MM.1S (cell line): Measurements from ENCODE around the gene PAX7.

Source experiments
- DNase-seq: peaks from one replicate; pipeline ENCODE4 v3.0.0-alpha.2; 2015
- H2AFZ ChIP-seq: fragments of 300-600 bp; sonication (generic); 2 replicates; pipeline ENCODE4 v1.6.0; 2016; ENCODE audit warnings: antibody characterized with exemption, low read length
- H3F3A ChIP-seq: fragments of 300-600 bp; sonication (generic); 2 replicates; pipeline ENCODE4 v1.6.1; 2016; ENCODE audit warnings: mild to moderate bottlenecking, antibody characterized with exemption, low read length, moderate library complexity, mixed read lengths; ENCODE audit not compliant: insufficient read depth
- H3K27ac ChIP-seq: fragments of 300-600 bp; sonication (generic); 2 replicates; pipeline ENCODE4 v1.5.1; 2016; ENCODE audit warnings: mild to moderate bottlenecking, low read length
- H3K27me3 ChIP-seq: fragments of 300-600 bp; sonication (generic); replicated peaks from 2 replicates; pipeline ENCODE4 v1.6.0; 2016; ENCODE audit warnings: low read length; ENCODE audit not compliant: insufficient read depth
- H3K36me3 ChIP-seq: fragments of 300-600 bp; sonication (generic); replicated peaks from 2 replicates; pipeline ENCODE4 v1.6.1; 2016; ENCODE audit warnings: mild to moderate bottlenecking, low read length, mixed read lengths; ENCODE audit not compliant: insufficient read depth
- H3K4me1 ChIP-seq: fragments of 300-600 bp; sonication (generic); 2 replicates; pipeline ENCODE4 v1.6.1; 2016; ENCODE audit warnings: low read length, mixed read lengths
- H3K4me2 ChIP-seq: fragments of 300-600 bp; sonication (generic); 2 replicates; pipeline ENCODE4 v1.6.0; 2016; ENCODE audit warnings: low read depth, low read length
- H3K4me3 ChIP-seq: fragments of 300-600 bp; sonication (generic); 2 replicates; pipeline ENCODE4 v1.5.1; 2016; ENCODE audit warnings: low read length, mixed read lengths
- H3K79me2 ChIP-seq: fragments of 300-600 bp; sonication (generic); 2 replicates; pipeline ENCODE4 v1.6.1; 2016; ENCODE audit warnings: mixed run types, low read length, mixed read lengths
- H3K9ac ChIP-seq: fragments of 300-600 bp; sonication (generic); 2 replicates; pipeline ENCODE4 v1.6.1; 2016; ENCODE audit warnings: low read length, mixed read lengths
- H3K9me2 ChIP-seq: fragments of 300-600 bp; sonication (generic); replicated peaks from 2 replicates; pipeline ENCODE4 v1.6.1; 2016; ENCODE audit warnings: mild to moderate bottlenecking, low read length, mixed read lengths; ENCODE audit not compliant: insufficient read depth
- H3K9me3 ChIP-seq: fragments of 300-600 bp; sonication (generic); replicated peaks from 2 replicates; pipeline ENCODE4 v1.6.1; 2016; ENCODE audit warnings: mild to moderate bottlenecking, low read length, mixed read lengths; ENCODE audit not compliant: insufficient read depth
- H4K20me1 ChIP-seq: fragments of 300-600 bp; sonication (generic); 2 replicates; pipeline ENCODE4 v1.6.1; 2016; ENCODE audit warnings: mild to moderate bottlenecking, low read length, moderate library complexity, mixed read lengths; ENCODE audit not compliant: insufficient read depth
- EZH2 ChIP-seq: fragments of 300-600 bp; sonication (generic); optimal IDR thresholded peaks from 2 replicates; pipeline ENCODE3; 2017; ENCODE audit warnings: low read depth, mild to moderate bottlenecking, antibody characterized with exemption, low read length, mixed read lengths
- EZH2phosphoT487 ChIP-seq: fragments of 300-600 bp; sonication (generic); IDR thresholded peaks from 2 replicates; pipeline ENCODE4 v1.6.1; 2018; ENCODE audit warnings: antibody characterized with exemption, low read length
- TF ChIP-seq, protein P1 (sequence below): fragments of 300-600 bp; sonication (generic); IDR thresholded peaks from 2 replicates; pipeline ENCODE4 v1.5.1; 2016; ENCODE audit warnings: antibody characterized with exemption, low read length, mixed read lengths

Gene PAX7

DNA sequence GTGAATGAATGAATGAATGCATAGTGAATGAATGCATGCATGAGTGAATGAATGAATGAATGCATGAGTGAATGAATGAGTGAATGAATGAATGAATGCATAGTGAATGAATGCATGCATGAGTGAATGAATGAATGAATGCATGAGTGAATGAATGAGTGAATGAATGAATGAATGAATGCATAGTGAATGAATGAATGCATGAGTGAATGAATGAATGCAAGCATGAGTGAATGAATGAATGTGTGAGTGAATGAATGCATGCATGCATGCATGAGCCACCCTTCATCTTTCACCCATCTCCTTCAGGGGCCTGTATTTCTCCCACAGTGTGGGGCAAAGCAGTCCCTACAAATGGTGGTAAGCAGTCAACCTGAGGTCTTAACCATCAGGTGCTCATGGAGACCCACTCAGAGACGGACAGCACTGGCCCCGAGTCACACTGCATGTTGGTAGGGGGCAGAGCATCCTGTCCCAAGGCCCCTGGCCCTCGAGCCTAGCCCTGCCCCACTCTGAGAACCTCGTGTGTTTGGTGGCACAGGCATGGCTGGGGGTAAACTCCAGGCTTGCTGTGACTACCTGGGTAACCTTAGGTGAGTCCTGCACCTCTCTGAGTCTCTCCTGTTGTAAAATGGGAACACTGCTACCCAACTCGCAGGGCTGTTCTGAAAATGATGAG, 28.0 kb upstream of the PAX7 start:
- H3K36me3 ChIP-seq: no peaks in the 10 kb centered on the region

DNA sequence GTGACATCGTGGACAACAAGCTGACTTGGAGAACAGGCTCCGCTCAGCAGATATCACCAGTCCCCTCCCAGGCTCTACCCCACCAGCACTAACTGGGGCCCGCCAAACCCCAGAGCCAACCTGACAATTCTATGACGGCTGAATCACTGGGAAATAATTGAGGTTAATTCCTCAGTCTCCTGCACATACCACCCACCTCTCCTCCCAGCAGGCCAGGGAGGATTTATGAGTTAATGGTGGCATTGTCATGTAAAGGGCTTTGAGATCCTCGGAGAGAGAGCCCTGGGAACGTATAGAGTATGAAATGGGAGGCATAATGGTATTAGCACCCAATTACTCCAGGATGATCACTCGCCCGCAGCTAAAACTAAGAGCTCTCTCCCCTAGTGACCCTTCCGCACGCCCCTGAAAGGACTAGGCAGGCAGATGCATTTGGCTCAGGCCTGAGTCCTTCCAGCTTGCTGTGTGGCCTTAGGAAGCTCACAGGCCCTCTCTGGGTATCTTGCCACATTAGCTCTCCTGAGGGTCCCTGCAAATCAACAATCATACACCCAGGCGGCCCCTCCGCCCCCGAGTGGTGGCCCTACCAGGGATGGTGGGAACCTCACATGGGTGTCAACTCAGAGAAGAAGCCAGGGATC, 27.3 kb upstream of the PAX7 start:
- peaks cover 92% of the 10 kb centered on the region for H3K27me3 ChIP-seq
- H3K9me3 ChIP-seq: no peaks in the 10 kb centered on the region
- H3K79me2 ChIP-seq: no peaks in the 10 kb centered on the region
- DNase-seq: no peak
- H3K9ac ChIP-seq: no peak overlapping the region
- TF ChIP-seq, protein P1, sequence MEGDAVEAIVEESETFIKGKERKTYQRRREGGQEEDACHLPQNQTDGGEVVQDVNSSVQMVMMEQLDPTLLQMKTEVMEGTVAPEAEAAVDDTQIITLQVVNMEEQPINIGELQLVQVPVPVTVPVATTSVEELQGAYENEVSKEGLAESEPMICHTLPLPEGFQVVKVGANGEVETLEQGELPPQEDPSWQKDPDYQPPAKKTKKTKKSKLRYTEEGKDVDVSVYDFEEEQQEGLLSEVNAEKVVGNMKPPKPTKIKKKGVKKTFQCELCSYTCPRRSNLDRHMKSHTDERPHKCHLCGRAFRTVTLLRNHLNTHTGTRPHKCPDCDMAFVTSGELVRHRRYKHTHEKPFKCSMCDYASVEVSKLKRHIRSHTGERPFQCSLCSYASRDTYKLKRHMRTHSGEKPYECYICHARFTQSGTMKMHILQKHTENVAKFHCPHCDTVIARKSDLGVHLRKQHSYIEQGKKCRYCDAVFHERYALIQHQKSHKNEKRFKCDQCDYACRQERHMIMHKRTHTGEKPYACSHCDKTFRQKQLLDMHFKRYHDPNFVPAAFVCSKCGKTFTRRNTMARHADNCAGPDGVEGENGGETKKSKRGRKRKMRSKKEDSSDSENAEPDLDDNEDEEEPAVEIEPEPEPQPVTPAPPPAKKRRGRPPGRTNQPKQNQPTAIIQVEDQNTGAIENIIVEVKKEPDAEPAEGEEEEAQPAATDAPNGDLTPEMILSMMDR: no peak
- no peak for TF ChIP-seq EZH2phosphoT487
- no peak for TF ChIP-seq EZH2
- no peak overlapping the region for H3K4me2 ChIP-seq
- H3K27ac ChIP-seq: no peak overlapping the region
- H2AFZ ChIP-seq: no peak overlapping the region
- no peaks in the 10 kb centered on the region for H3K36me3 ChIP-seq
- H3K9me2 ChIP-seq: no peaks in the 10 kb centered on the region
- H3K4me1 ChIP-seq: no peaks in the 10 kb centered on the region
- H3F3A ChIP-seq: no peaks in the 10 kb centered on the region
- no peak overlapping the region for H3K4me3 ChIP-seq
- no peaks in the 10 kb centered on the region for H4K20me1 ChIP-seq

More for the DNA sequence above, 28.0 kb upstream of the PAX7 start:
- Histone ChIP-seq H2AFZ (no peak overlapping the region), H3K79me2 (no peaks in the 10 kb centered on the region), H3K4me3 (no peak overlapping the region), H3F3A (no peaks in the 10 kb centered on the region), H3K4me2 (no peak overlapping the region), H3K9me3 (no peaks in the 10 kb centered on the region), H4K20me1 (no peaks in the 10 kb centered on the region), H3K4me1 (no peaks in the 10 kb centered on the region), H3K27ac (no peak overlapping the region), H3K27me3 (peaks cover 93% of the 10 kb centered on the region), H3K9ac (no peak overlapping the region), H3K9me2 (no peaks in the 10 kb centered on the region)
- no peak for DNase-seq
- TF ChIP-seq EZH2phosphoT487 (no peak), EZH2 (no peak)
- TF ChIP-seq, protein P1: no peak

DNA sequence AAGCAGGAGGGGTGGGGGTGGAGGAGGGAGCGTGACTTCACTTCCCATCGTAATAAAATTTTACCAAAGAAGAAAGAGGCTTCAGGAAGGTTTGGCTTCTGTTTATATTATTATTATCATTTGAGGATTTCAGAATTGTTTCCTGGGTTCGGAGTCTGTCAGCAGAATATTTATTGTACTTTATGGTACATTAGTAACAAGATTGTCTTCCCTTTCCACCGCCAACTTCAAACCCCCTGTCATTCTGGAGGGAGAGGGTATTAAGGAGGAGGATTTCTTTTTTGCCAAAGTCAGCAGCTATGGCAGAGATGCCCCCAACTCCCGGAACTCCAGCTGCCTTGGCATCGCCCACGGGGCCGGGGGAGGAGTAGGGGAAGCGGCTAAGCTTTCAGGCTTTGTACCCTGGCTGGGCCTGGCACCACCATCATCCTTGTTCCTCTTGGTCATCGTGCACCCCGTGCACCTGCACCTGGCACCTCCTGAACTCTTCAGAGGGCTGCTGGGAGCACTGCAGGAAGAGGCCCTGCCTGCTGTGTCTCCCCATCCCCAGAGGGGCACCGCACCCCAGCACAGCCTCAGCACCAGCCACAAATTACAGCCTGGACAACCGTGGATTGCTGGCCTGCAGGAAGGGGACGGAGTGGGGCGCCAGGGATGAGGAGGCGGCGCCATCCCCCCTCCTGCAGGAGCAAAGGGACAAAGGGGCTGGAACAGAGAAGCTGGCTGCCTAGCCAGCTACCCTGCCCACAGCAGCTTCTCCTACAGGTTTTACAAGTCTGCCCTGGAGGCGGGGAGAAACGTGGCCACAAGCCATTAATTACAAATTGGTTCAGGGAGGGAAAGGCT, 24.0 kb upstream of the PAX7 start:
- Histone ChIP-seq H3K9me2 (no peaks in the 10 kb centered on the region), H3K4me1 (no peaks in the 10 kb centered on the region), H4K20me1 (no peaks in the 10 kb centered on the region), H3K27me3 (peaks cover 89% of the 10 kb centered on the region), H3K4me2 (no peak overlapping the region), H3K9me3 (no peaks in the 10 kb centered on the region), H3K4me3 (no peak overlapping the region), H3K36me3 (no peaks in the 10 kb centered on the region), H3F3A (no peaks in the 10 kb centered on the region), H2AFZ (no peak overlapping the region), H3K9ac (no peak overlapping the region), H3K79me2 (no peaks in the 10 kb centered on the region), H3K27ac (no peak overlapping the region)
- no peak for TF ChIP-seq EZH2phosphoT487
- no peak for TF ChIP-seq EZH2
- TF ChIP-seq, protein P1: no peak
- no peak for DNase-seq
